Right lobe of liver (tissue), 4 donors: ENCODE data around the gene ACBD6.

Experiments
- CTCF ChIP-seq, 4 donors: fragments of 200-600 bp in 3 of 4; fragments of 450-650 bp in 1 of 4; IDR thresholded peaks; one replicate each; pipeline versions ENCODE4 v1.5.1 to v1.8.0; 2016 to 2022; ENCODE audit warnings: antibody characterized with exemption in 4 of 4, mild to moderate bottlenecking in 2 of 4
- POLR2A ChIP-seq: fragments of 450-650 bp; IDR thresholded peaks from one replicate; pipeline ENCODE4 v1.6.1; 2017; ENCODE audit warnings: antibody characterized with exemption, mild to moderate bottlenecking
- donor health status: DM: no; HTN: no; CAD: no.
- donor health status: DM: no; HTN: no; CAD: no.
- donor health status: DM: no; HTN: yes; CAD: no.

GRCh38 chr1:180294711-180295110, 207.7 kb downstream of the ACBD6 start:
- no peak for TF ChIP-seq POLR2A
- TF ChIP-seq CTCF (IDR thresholded peaks at IDR 0.05) = no peak
